NB4 (cell line): ENCODE data around the gene NAV1.

Experiments
- DNase-seq: peaks from one replicate; pipeline ENCODE4 v3.0.0; 2010; ENCODE audit warnings: low read depth
- H3K4me3 ChIP-seq: one replicate; pipeline ENCODE4 v1.5.1; 2011; ENCODE audit warnings: mild to moderate bottlenecking, low read depth, low read length, moderate library complexity
- CTCF ChIP-seq: IDR thresholded peaks from one replicate; pipeline ENCODE4 v1.5.1; 2012; ENCODE audit warnings: low read depth, low read length
- MAX ChIP-seq: IDR thresholded peaks from 2 replicates; pipeline ENCODE4 v1.6.1; 2011; ENCODE audit warnings: low read depth, low read length
- MYC ChIP-seq: IDR thresholded peaks from 2 replicates; pipeline ENCODE4 v1.6.1; 2011; ENCODE audit warnings: low read depth, low read length
- POLR2A ChIP-seq: IDR thresholded peaks from 2 replicates; pipeline ENCODE4 v1.6.1; 2011; ENCODE audit warnings: mild to moderate bottlenecking; ENCODE audit not compliant: insufficient read length; ENCODE audit errors: extremely low read depth

NAV1 gene

GRCh38 chr1:201493757-201494617 lies 44.9 kb upstream of the NAV1 start:
- TF ChIP-seq CTCF (no peak), MAX (no peak), POLR2A (no peak), MYC (no peak)
- no peak overlapping the region for H3K4me3 ChIP-seq
- DNase-seq: no peak

- DNase-seq: no peak
- H3K4me3 ChIP-seq: no peak overlapping the region
- TF ChIP-seq CTCF (no peak), MYC (no peak), POLR2A (no peak), MAX (no peak)
Measured at GRCh38 chr1:201495551-201496295, 43.2 kb upstream of the NAV1 start.

GRCh38 chr1:201496296-201496690 lies 42.6 kb upstream of the NAV1 start:
- DNase-seq: no peak
- TF ChIP-seq MYC: no peak
- TF ChIP-seq MAX: no peak
- TF ChIP-seq CTCF: no peak
- TF ChIP-seq POLR2A: no peak
- no peak overlapping the region for H3K4me3 ChIP-seq

GRCh38 chr1:201497935-201498509 lies 40.9 kb upstream of the NAV1 start:
- DNase-seq: no peak
- no peak overlapping the region for H3K4me3 ChIP-seq
- no peak for TF ChIP-seq POLR2A
- no peak for TF ChIP-seq MAX
- no peak for TF ChIP-seq CTCF
- no peak for TF ChIP-seq MYC

GRCh38 chr1:201498621-201499020 lies 40.3 kb upstream of the NAV1 start:
- TF ChIP-seq MAX (no peak), CTCF (no peak), POLR2A (no peak), MYC (no peak)
- DNase-seq: no peak
- H3K4me3 ChIP-seq: no peak overlapping the region
